ENCODE results near the gene PDE4D. TPM values are rescaled to one million over a fixed set of nuclear protein-coding genes. Genes with fewer than 3 reads are reported as not detected.
"Not testable (repeated sequence)": the region's sequence is repeated elsewhere in the genome, so short reads cannot be mapped to it uniquely, and the experiment has no call there.

The PDE4D gene
- total RNA-seq, 1 donor from 2014 or later: 27.4 TPM

DNA sequence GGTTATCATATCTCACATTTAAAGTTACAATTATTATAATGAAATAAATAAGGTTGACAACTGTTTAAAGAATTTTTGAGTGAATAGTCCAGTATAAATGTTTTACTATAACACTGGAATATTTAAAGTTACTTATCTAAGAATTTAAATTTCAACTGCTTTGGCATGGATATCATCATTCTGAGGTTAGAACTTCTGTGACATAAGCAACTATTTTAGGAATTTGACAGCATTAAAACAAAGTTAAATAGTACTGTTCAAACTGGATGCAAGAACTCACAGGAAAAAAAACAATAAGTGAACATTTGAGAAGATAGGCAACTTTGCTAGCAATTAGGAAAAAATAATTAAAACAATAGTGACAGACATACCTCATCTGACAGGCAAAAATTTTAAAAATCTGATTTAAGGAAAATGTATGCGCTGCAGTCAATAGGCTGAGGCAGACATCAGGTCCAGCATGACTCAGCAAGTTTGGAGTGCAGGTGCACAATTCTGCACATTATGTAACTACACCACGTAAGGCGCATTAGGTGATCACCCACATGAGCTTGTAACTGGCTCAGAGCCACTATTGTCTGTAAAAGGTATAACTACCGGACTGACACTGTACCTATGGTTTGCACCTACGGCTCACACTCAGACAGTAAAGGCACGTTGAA lies 180.6 kb downstream of the PDE4D start:
- no peak for DNase-seq (ENCODE audit: extremely low read depth, low read depth, low spot score)

DNA sequence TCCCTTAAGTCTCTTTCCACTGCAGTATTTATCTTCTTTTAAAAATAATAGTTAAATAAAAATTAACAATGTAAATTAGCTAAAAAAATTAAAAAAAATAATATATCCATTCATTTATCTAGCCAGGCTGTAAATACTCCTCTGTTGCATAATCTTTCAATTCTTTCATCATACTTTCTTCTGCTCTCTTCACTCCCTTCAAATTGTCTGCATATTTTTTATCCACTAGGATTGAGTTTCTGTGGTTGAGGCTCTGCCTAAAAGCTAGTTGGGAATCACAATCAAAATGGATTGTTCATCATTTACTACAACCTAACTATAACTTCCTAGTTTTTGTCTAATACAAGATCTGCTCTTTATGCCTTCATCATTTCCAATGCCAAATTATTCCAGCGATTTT lies 182.2 kb downstream of the PDE4D start:
- no peak for DNase-seq (ENCODE audit: extremely low read depth, low read depth, low spot score)

DNA sequence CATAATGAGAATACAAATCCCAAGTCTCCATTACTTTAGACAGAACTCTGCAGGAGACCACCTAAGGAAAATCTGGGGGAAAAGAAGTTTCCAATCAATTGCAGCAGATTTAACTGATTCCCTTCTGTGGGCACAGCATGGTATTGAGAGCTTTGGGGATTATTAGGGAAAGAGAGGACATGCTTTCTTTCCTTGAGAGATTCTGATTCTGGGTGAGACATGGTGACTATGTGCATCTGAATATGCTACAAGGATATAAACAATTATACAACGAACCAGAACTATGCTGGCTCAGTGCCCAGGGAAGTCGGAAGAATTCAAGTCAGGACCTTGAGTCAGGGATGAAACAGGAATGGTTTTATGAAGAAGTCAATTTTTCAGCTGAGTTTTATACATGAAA lies 183.7 kb downstream of the PDE4D start:
- DNase-seq (ENCODE audit: extremely low read depth, low read depth, low spot score): no peak

DNA sequence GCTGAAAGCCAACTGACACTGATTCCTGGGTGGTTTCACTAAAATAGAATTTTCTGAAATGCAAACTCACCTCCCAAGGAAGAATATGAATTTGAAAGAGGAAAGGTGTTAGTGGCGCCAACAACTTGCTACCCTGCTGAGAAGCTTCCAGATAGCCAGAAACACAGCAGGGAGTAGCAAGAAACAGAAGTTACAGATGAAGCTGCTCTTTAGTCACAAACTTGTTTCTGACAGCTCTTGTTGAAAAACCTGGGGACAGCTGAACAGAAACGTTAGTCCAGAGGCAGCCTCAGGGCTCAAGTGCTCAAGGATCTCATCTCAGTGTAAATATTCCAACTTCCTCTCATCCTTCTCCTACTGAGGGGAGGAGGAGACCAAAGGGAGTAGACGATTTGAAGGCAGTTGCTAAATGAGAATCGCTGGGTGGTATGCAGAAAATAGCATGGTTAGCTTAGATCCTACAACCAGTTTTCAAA lies 184.1 kb downstream of the PDE4D start:
- DNase-seq (ENCODE audit: extremely low read depth, low read depth, low spot score): no peak

DNA sequence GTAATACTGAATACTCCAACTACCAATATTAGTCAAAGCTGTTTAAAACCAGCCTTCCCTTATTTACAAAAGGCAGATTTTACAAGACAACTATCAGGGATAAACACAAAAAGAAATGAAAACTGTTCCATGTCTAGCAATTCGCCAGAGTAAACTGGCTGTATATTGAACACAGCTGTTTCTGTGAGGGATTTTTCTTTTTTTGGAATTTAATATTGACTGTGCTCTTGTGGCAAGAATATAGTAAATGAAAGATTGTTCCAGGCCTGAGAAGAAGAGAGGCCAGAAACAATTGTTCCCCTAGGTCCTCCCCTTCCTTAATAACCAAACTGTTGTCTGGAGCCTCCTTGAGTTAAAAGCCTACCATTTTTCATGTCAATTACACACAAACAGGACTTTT lies 188.6 kb downstream of the PDE4D start:
- DNase-seq (ENCODE audit: extremely low read depth, low read depth, low spot score): no peak

DNA sequence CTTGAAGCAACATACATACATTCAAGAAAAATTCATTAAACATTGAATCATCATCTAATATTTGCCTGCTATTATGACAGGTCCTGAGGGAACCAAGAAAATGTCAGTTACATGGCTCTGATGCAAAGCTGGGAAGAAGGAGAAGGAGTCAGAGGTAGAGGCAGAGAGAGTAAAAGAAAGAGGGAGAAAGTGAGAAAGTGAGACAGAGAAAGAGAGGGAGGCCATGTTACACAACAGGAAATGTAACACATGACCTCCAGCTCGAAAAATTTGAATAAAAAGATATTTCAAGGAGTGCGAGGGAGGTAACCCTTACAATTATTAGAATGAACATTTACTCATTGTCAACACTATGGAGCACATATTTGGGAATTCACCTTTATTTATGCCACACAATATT lies 189.7 kb downstream of the PDE4D start:
- DNase-seq (ENCODE audit: extremely low read depth, low read depth, low spot score): no peak

DNA sequence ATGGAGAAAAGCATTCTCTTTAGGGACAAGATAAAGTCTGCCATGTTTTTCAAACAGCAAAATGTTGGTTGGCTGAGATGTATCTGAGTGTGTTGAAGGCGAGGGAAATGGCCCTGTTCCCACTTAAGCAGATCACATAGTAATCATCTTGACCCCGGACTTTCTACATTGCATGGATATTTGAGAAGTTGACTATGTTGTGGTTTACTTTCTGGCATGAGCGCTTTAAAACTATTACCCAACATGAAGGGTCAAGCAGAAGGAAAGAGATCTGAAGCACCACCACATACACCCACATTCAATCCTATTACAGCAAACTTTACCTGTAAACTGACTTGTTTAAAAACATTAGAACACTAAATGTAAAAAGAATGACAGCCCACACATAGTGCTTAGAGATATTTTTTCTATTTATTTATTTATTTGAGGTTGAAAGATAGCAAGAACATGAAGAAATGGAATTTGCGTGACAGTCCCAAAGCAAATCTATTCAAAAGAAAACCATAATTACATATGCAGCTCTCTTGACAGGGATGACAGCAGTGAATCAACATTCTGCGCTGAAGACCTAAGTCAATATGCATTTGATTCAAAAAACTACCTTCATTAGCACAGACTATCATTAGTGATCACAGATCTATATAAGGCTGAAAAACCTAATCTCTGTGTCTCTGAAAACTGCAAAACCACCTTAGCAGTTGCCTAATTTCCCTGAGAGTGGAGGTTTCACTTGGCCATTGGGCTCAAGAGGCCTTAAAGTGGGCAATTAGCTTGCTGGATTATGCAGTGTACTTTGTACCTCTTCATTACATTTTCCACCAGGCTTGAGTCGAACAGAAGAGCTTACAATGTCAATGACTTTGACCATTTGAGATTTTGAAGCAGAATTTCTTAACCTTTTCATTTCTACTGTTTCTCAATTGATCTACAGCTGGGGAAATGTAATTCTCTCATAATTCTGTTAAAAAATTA lies 195.0 kb downstream of the PDE4D start:
- no peak for DNase-seq (ENCODE audit: extremely low read depth, low read depth, low spot score)

DNA sequence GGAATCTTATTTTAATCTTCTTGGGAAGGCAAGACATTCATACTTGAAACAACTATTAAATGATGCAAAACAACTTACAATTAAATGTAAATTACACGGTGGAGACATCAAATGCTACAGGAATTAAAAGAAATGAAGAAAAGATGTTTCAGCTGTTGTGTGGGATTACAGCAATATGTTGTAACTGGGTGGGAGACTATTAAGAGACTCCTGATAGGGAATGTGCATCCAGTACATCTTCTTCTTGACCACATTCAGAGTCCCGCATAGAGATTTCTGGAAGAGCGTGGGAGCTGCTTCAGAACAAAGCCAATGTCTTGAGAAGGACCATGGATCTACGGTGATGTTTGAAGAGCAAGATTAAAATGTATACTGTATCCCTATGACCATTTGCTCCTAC lies 199.1 kb downstream of the PDE4D start:
- DNase-seq (ENCODE audit: extremely low read depth, low read depth, low spot score): no peak

DNA sequence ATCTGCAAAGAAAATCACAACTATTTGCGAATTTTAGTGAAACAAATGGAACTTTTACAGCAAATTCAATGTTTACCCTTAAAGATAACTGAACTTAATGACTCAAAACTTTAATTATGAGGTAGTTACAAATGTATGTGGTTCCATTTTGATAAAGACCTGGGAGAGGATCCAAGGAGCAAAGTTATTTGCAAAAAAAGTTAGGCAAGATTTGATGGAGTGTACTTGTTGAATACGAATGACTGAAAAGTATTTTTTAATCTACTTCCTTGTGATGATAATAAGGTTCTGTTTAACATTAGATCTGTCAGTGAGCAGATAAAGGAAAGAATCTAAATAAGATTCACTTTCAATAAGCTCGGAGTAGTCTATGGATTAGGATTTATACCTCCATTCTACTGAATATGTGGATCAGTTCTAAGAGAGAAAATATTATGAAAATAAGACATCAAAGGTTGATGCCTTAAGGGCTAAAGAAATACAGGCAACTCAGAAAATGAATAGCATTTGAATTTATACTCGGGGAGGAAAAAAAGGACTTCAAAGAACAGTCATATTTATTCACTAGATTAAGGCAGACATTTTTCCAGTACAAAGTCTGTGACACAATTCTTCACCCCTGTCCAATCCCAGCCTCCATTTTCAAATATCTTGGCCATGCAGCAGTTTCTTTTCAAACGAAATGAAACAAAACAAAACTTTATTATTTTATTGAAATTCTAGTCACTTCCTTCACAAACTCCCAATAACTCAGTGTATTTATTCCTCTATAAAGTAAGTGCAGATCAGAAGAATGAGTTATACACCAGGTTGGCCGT lies 199.8 kb downstream of the PDE4D start:
- no peak for DNase-seq (ENCODE audit: extremely low read depth, low read depth, low spot score)

DNA sequence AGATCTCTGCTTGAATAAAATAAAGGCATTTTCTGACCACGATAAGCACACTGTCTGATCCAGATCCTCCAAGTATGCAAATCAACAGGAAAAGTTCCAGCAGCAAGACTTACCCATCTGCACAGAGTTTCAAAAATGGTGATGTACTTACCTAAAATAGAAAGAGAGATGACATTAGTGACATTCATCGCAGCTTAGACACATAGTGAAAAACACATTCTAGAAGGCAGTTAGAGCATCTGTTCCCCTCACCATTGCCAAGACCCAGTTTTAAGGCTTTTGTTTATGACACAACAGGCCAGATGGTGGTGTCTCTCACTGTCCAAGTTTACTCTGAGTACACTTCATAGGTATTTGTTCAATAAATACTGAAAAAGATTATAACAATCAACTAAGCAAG lies 207.7 kb downstream of the PDE4D start:
- DNase-seq (ENCODE audit: extremely low read depth, low read depth, low spot score): no peak

DNA sequence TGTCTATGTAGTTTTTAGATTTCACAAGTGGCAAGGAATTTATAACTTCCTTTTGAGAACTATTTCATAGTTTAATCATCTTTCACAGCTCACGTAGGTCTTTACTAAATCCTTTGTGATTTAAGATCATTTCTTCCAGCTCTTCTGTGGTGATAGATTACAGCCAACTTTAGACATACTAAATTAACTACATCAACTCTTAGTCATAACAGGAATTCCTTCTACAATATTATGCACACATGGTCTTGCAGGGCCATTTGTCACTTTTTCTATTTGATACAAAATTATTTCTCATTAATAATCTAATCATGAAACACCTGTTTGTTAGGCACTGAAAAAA lies 208.4 kb downstream of the PDE4D start:
- DNase-seq (ENCODE audit: extremely low read depth, low read depth, low spot score): no peak

DNA sequence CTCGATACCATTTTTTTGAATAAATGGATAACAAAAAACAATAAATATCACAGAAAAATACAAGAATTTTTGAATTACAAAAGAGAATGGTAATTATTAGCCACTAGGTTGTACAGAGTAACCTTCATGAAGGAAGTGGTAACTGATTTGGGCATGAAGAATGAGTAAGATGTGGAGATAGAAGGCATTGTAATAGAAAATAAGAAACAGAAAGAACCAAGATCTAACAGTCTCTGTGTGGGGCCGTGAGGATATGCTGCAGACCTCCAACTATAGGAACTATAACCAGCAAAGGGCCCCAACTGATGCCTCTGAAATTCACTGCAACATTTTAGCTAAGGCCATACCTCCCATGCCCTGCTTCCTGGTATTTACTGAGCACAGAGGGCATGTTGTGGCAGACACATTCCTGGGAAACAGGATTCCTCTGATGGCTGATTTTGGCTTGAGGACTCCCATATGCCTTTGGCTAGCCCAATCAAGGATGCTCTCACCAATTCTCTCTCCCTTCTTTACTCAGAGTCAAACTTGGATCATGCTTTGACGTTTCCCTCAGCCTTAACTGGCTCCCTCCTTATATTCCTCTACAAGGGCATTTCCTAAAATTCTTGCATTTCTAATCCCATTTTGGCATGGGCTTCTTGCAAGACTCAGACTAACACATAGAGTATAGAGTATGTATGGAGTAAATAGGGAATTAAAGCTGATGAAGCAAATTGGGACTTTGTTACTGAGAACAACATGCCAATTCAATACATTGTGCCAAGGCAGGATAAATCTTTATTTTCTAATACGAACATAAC lies 208.9 kb downstream of the PDE4D start:
- no peak for DNase-seq (ENCODE audit: extremely low read depth, low read depth, low spot score)

DNA sequence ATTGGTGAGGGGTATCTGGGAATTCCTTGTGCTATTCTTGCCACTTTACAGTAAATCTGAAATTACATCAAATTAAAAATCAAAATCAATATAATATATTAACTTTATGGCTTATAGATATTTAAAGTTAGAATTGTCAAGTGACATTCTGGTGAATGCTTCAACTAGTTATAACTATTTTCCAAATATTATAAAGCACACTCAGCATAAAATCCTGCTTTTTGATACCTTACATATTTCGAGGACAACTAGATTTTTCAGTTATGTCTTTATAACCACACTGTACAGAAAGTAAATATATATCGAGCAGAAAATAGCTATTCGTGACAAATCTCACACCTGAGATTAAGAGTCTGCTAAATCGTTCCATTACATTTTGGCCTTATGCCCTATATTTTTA lies 210.2 kb downstream of the PDE4D start:
- no peak for DNase-seq (ENCODE audit: extremely low read depth, low read depth, low spot score)

DNA sequence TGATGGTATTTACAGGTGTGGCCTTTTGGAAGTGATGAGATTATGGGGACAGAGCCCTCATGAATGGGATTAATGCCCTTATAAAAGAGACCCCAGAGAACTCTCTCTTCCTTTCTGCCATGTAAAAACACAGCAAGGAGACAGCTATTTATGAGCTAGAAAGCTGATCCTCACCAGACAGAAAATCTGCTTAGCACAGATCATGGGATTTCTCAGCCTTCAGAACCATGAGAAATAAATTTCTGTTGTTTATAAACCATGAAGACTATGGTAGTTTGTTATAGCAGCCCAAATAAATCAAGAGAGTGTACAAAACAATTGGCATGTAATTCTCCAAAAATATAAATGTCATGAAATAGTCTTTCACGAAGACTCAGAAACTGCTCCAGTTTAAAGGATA lies 211.0 kb downstream of the PDE4D start:
- DNase-seq (ENCODE audit: extremely low read depth, low read depth, low spot score): no peak

DNA sequence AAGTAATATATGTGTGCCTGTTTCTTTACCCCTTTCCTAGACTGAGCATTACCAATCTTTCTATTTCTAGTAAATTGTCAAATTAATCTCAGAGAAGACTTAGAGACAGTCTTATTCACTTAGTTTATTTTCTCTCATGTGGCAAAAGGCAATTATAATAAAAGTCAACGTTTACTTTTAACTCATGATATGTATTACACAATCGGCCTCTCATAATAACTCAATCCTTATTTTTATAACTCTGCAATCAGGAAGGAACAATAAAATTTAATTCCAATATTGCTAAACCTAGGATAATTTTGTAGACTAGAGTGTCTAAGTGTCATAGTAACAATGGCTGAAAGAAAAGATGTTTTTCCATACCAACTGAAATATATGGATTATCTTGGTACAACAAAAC lies 214.6 kb downstream of the PDE4D start:
- DNase-seq (ENCODE audit: extremely low read depth, low read depth, low spot score): no peak

DNA sequence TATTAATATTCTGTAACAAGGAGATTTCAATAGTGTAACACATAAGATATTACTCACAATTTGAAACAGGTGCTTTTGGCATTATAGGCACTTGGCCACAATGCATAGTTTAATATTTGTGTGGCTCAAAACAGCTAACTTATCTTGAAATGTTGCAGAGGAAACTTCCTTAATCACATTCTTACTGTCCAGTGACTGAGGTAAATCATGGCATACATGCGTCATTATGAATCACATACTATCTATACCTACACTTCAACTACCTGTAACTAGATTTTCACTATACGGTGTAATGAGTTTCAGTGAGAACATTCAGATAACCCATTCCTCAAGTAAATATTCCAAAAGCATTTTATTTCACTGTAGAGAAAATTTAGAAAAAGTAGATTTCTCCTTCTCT lies 218.8 kb downstream of the PDE4D start:
- DNase-seq (ENCODE audit: extremely low read depth, low read depth, low spot score): no peak

DNA sequence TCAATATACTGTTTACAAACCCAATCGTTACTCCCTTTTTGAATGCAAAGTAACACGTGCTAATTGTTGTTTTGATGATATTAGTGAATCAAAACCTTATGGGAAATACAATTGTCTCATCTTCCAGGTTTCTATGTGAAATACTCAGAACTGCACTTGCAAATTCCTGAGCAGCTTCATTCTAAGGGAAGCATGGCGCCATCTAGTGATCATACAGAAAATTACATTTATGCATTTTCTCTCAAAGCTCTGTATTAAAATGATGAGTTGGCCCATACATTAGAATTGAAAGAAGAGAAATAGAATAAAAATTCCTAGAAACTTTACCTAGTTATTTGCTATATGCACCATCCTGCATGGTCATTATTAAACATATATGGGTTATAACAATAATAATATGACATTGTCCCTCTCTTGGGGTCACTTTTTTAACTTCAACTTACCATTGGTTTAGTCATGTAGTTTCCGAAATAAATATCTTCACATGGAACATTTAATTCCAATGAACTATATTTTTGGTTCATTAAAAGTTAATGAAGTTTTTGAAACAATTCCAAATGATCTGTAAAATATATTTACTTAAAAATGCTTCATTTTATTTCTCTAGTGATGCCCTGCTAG lies 220.0 kb downstream of the PDE4D start:
- peak; percentile 36 for DNase-seq (ENCODE audit: extremely low read depth, low read depth, low spot score)

DNA sequence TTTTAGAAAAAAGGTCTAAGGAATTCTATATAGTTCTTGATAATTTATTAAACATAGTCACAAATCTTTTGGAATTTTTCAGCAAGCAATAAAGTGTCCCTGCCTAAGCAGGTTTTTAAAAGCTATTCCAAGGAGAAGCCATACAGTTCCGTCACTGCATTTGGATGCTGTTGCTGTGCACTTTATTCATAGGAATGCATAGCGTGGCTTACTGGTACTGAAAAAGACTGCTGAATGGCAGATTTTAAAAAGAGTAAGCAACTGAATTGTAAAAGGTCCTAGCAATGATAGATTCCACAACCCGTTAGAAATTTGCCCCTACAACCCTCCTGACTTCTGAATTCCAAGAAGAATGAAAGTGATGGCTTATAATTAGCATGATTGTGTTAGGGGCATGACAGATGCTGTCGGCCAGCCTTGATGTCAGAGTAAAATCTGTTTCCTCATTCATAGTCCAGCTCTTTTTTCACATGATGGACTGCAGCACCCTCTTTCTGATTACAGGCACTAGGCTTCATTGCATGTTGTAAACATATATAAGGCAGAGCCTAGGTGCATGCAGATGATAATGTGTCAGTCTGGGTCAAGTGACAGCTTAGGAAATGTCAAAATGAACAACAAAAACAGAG lies 227.0 kb downstream of the PDE4D start:
- no peak for DNase-seq (ENCODE audit: extremely low read depth, low read depth, low spot score)

DNA sequence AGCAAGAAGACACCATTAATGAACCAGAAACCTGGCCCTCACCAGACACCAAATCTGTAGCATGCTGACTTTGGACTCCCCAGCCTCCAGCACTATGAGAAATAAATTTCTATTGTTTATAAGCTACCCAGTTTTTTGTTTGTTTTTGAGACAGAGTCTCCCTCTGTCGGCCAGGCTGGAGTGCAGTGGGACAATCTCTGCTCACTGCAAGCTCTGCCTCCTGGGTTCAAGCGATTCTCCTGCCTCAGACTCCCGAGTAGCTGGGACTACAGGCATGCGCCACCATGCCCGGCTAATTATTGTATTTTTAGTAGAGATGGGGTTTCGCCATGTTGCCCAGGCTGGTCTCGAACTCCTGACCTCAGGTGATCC lies 227.7 kb downstream of the PDE4D start:
- DNase-seq (ENCODE audit: extremely low read depth, low read depth, low spot score): not testable (repeated sequence)
